ENCODE results near the gene EREG.

The EREG gene

GRCh38 chr4:74428276-74428675 lies 63.3 kb downstream of the EREG start:
- DNase-seq (ENCODE audit: low read depth): no peak

- DNase-seq (ENCODE audit: low read depth): no peak
Observed at GRCh38 chr4:74431113-74431826, 66.3 kb downstream of the EREG start.

GRCh38 chr4:74433043-74433442 lies 68.1 kb downstream of the EREG start:
- DNase-seq (ENCODE audit: low read depth): no peak

- DNase-seq (ENCODE audit: low read depth): no peak
Observed at GRCh38 chr4:74433541-74434172, 68.7 kb downstream of the EREG start.

- no peak for DNase-seq (ENCODE audit: low read depth)
Observed at GRCh38 chr4:74435296-74435695, 70.4 kb downstream of the EREG start.

- no peak for DNase-seq (ENCODE audit: low read depth)
Observed at GRCh38 chr4:74437866-74438265, 72.9 kb downstream of the EREG start.
